ENCODE measurements around the gene ENOX1.

DNA sequence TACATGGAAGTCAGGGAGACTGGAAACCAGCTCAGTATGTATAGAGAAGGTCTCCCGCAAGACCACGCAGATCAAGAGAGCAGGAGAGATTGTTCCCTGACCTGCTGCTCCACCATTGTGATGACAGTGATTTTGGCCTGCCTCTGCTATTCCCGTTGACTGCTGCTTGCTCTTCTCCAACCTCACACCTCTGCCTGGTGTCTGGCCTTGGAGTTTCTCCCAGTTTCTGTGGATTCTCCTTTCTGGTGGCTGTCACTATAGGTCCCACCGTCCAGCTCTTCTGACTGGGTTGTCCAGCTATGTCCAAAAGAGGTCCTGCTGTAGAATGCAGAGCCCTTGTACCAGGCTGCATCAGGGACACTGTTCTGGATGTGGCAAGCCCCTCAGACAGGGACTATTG is 591.7 kb downstream of the ENOX1 start:
- TF ChIP-seq CTCF (IDR thresholded peaks at IDR 0.05) (no peak), POLR2A (IDR thresholded peaks at IDR 0.05) (no peak)
